ENCODE data around the gene ATP1A4.
A peak's percentile ranks its signal among the peaks of the same experiment; 100 is the strongest.

Gene ATP1A4

GRCh38 chr1:160197231-160197630, 45.8 kb downstream of the ATP1A4 start:
- Histone ChIP-seq H3K4me3 (no peak overlapping the region), H3K4me2 (no peak overlapping the region), H3K27ac (no peak overlapping the region), H3K9me3 (no peaks in the 10 kb centered on the region), H3K36me3 (no peaks in the 10 kb centered on the region), H4K20me1 (no peaks in the 10 kb centered on the region), H3K9ac (no peak overlapping the region), H3K4me1 (no peaks in the 10 kb centered on the region; the same call in 1 of the 2 replicates), H3K27me3 (no peaks in the 10 kb centered on the region)
- TF ChIP-seq Cebpa-rat (IDR thresholded peaks at IDR 0.05) = no peak

- Histone ChIP-seq H3K9ac (no peak overlapping the region), H4K20me1 (no peaks in the 10 kb centered on the region), H3K27me3 (no peaks in the 10 kb centered on the region), H3K4me2 (no peak overlapping the region), H3K9me3 (no peaks in the 10 kb centered on the region), H3K4me1 (peaks cover 18% of the 10 kb centered on the region), H3K36me3 (no peaks in the 10 kb centered on the region), H3K4me3 (no peak overlapping the region), H3K27ac (no peak overlapping the region)
- TF ChIP-seq Cebpa-rat (IDR thresholded peaks at IDR 0.05) = no peak
These were observed 49.4 kb downstream of the ATP1A4 start for GRCh38 chr1:160200786-160201185.

GRCh38 chr1:160204526-160205241, 53.3 kb downstream of the ATP1A4 start:
- H3K36me3 ChIP-seq = peaks cover 24% of the 10 kb centered on the region
- no peak for TF ChIP-seq Cebpa-rat (IDR thresholded peaks at IDR 0.05)
- peak overlapping the region; percentile 10 for H3K27ac ChIP-seq
- H3K4me2 ChIP-seq = peak overlapping the region; percentile 82
- no peaks in the 10 kb centered on the region for H3K9me3 ChIP-seq
- peaks cover 38% of the 10 kb centered on the region; the same call in 1 of the 2 replicates for H4K20me1 ChIP-seq
- H3K9ac ChIP-seq = peak overlapping the region; percentile 49; the same call in 1 of the 2 replicates
- peaks cover 55% of the 10 kb centered on the region for H3K4me1 ChIP-seq
- no peaks in the 10 kb centered on the region for H3K27me3 ChIP-seq
- peak overlapping the region; percentile 96 for H3K4me3 ChIP-seq

- peak within 1 kb of the TSS; percentile 96 for H3K4me3 ChIP-seq
- peaks cover 62% of the 10 kb centered on the region for H3K4me1 ChIP-seq
- peak within 1 kb of the TSS; percentile 93 for H3K27ac ChIP-seq
- H4K20me1 ChIP-seq = peaks cover 45% of the 10 kb centered on the region; the same call in 1 of the 2 replicates
- peaks cover 31% of the 10 kb centered on the region for H3K36me3 ChIP-seq
- no peaks in the 10 kb centered on the region for H3K27me3 ChIP-seq
- H3K4me2 ChIP-seq = peak within 1 kb of the TSS; percentile 90
- H3K9ac ChIP-seq = peak within 1 kb of the TSS; percentile 95
- TF ChIP-seq Cebpa-rat (IDR thresholded peaks at IDR 0.05) = no peak
- no peaks in the 10 kb centered on the region for H3K9me3 ChIP-seq
These were observed 54.0 kb downstream of the ATP1A4 start, which contains the start of gene PEA15 for GRCh38 chr1:160205242-160206035. TSS of gene PEA15 (plus strand) at chr1:160205384. CDS start at chr1:160211545, 6,161 bp downstream.

- H3K4me3 ChIP-seq = peak overlapping the region; percentile 96
- no peaks in the 10 kb centered on the region for H3K27me3 ChIP-seq
- H3K4me2 ChIP-seq = peak overlapping the region; percentile 90
- H4K20me1 ChIP-seq = peaks cover 50% of the 10 kb centered on the region; the same call in 1 of the 2 replicates
- H3K27ac ChIP-seq = peak overlapping the region; percentile 93
- H3K9ac ChIP-seq = peak overlapping the region; percentile 95
- H3K9me3 ChIP-seq = no peaks in the 10 kb centered on the region
- no peak for TF ChIP-seq Cebpa-rat (IDR thresholded peaks at IDR 0.05)
- peaks cover 65% of the 10 kb centered on the region for H3K4me1 ChIP-seq
- H3K36me3 ChIP-seq = peaks cover 37% of the 10 kb centered on the region
These were observed 54.6 kb downstream of the ATP1A4 start for GRCh38 chr1:160206036-160206389.

- Histone ChIP-seq H3K4me2 (peak overlapping the region; percentile 90), H3K36me3 (peaks cover 43% of the 10 kb centered on the region), H4K20me1 (peaks cover 56% of the 10 kb centered on the region; the same call in 1 of the 2 replicates), H3K27ac (peak overlapping the region; percentile 93; the same call in 1 of the 2 replicates), H3K4me1 (peaks cover 65% of the 10 kb centered on the region), H3K9ac (peak overlapping the region; percentile 95), H3K9me3 (no peaks in the 10 kb centered on the region), H3K27me3 (no peaks in the 10 kb centered on the region), H3K4me3 (peak overlapping the region; percentile 96)
- TF ChIP-seq Cebpa-rat (IDR thresholded peaks at IDR 0.05) = no peak
These were observed 55.2 kb downstream of the ATP1A4 start for GRCh38 chr1:160206421-160207117.

GRCh38 chr1:160207118-160207650, 55.8 kb downstream of the ATP1A4 start:
- no peak overlapping the region for H3K27ac ChIP-seq
- peaks cover 49% of the 10 kb centered on the region for H3K36me3 ChIP-seq
- TF ChIP-seq Cebpa-rat (IDR thresholded peaks at IDR 0.05) = no peak
- H3K4me2 ChIP-seq = peak overlapping the region; percentile 90
- H3K9ac ChIP-seq = no peak overlapping the region
- H4K20me1 ChIP-seq = peaks cover 58% of the 10 kb centered on the region; the same call in 1 of the 2 replicates
- H3K9me3 ChIP-seq = no peaks in the 10 kb centered on the region
- no peaks in the 10 kb centered on the region for H3K27me3 ChIP-seq
- H3K4me1 ChIP-seq = peaks cover 65% of the 10 kb centered on the region
- H3K4me3 ChIP-seq = no peak overlapping the region

GRCh38 chr1:160207771-160208556, 56.6 kb downstream of the ATP1A4 start:
- peaks cover 57% of the 10 kb centered on the region for H3K36me3 ChIP-seq
- H3K4me2 ChIP-seq = peak overlapping the region; percentile 7; the same call in 1 of the 2 replicates
- peaks cover 65% of the 10 kb centered on the region for H3K4me1 ChIP-seq
- no peak overlapping the region for H3K27ac ChIP-seq
- no peaks in the 10 kb centered on the region for H3K9me3 ChIP-seq
- no peaks in the 10 kb centered on the region for H3K27me3 ChIP-seq
- H4K20me1 ChIP-seq = peaks cover 58% of the 10 kb centered on the region; the same call in 1 of the 2 replicates
- no peak overlapping the region for H3K9ac ChIP-seq
- no peak overlapping the region for H3K4me3 ChIP-seq
- TF ChIP-seq Cebpa-rat (IDR thresholded peaks at IDR 0.05) = no peak
